Esophagus muscularis mucosa (tissue), 3 donors: Measurements from ENCODE around the gene CD80.

Experiments used
- CTCF ChIP-seq, 3 experiments: fragments of 200-600 bp in 2 of 3; fragments of 450-650 bp in 1 of 3; sonication (generic) in 2 of 3; IDR thresholded peaks; one replicate each; pipeline ENCODE4 v1.5.1; 2017 to 2019; ENCODE audit warnings: antibody characterized with exemption in 3 of 3, mild to moderate bottlenecking in 2 of 3, moderate library complexity in 1 of 3
- POLR2A ChIP-seq: fragments of 450-650 bp; IDR thresholded peaks from one replicate; pipeline ENCODE4 v1.6.1; 2017; ENCODE audit warnings: antibody characterized with exemption, moderate library complexity, mild to moderate bottlenecking, low read depth

- no peak for TF ChIP-seq CTCF (IDR thresholded peaks at IDR 0.05)
- TF ChIP-seq POLR2A = no peak
Measured at GRCh38 chr3:119560160-119560559, 746 bp upstream of the CD80 start.
